ENCODE data around the gene ACACB.

DNA sequence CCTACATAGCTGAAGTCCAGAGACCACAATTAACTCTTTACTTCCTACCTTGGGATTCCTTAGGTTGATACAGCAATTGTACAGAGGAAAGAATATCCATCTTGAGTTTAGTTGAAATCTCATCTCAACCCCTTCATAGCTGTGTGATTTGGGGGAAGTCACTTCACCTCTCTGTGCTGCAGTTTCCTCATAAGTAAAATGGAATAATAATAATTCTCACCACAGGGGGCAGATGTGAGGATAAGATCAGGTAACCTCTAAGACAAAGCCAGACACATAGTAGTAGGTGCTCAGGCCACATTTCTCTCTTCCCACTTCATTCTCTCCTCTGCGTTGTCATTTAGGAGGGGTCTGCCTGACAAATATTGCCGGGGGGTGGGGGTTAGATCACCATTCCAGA, 186.0 kb downstream of the ACACB start:
- TF ChIP-seq, protein P1, sequence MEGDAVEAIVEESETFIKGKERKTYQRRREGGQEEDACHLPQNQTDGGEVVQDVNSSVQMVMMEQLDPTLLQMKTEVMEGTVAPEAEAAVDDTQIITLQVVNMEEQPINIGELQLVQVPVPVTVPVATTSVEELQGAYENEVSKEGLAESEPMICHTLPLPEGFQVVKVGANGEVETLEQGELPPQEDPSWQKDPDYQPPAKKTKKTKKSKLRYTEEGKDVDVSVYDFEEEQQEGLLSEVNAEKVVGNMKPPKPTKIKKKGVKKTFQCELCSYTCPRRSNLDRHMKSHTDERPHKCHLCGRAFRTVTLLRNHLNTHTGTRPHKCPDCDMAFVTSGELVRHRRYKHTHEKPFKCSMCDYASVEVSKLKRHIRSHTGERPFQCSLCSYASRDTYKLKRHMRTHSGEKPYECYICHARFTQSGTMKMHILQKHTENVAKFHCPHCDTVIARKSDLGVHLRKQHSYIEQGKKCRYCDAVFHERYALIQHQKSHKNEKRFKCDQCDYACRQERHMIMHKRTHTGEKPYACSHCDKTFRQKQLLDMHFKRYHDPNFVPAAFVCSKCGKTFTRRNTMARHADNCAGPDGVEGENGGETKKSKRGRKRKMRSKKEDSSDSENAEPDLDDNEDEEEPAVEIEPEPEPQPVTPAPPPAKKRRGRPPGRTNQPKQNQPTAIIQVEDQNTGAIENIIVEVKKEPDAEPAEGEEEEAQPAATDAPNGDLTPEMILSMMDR (conservative IDR thresholded peaks at IDR 0.05; ENCODE audit: low read depth, low read length) = peak; percentile 57
- TF ChIP-seq EZH2 (IDR thresholded peaks at IDR 0.05; ENCODE audit: low read length, unreplicated experiment) = no peak
